ENCODE results near the gene GAL3ST2. TPM values are rescaled to one million over a fixed set of nuclear protein-coding genes. Genes with fewer than 3 reads are reported as not detected.

Gene GAL3ST2
- total RNA-seq, 1 donor from 2014 or later = not detected

DNA sequence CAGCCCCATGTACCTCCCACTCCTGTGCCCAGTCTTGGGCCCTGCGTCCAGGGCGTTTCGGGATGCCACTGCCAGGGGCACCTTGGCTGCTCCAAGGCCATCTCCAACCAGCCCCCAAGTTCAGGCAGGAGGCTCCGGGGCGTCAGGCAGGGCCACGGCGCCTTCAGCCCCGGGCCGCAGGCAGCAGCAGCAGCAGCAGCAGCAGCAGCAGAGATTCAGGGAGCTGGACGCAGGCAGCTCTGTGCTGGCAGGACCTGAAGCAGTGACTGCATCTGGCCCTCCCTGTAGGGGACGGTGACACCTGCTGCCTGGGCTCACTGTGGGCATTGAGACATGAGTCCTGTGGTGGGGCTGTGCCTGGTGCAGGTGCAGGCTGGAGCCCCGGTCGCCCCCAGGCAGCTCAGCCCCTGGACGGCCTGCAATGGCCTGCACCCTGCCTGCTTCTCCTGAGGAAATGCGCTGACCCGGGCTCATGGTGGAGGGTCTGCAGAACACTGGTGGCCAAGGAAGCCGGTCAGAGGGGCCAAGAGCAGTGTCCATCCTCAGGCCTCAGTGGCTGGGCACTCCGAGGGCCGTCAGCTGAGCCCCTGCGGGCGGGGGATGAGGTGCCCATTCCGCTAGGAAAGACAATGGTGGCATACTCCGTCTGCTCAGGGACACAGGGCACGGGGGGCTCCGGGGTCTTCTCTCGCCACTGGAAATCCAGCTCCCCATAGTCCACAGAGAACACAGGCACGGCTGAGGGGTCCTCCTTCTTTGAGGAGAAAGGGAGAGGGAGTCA is 74.1 kb downstream of the GAL3ST2 start:
- H3K27ac Mint-ChIP-seq (ENCODE audit: unreplicated experiment) = no peak overlapping the region

DNA sequence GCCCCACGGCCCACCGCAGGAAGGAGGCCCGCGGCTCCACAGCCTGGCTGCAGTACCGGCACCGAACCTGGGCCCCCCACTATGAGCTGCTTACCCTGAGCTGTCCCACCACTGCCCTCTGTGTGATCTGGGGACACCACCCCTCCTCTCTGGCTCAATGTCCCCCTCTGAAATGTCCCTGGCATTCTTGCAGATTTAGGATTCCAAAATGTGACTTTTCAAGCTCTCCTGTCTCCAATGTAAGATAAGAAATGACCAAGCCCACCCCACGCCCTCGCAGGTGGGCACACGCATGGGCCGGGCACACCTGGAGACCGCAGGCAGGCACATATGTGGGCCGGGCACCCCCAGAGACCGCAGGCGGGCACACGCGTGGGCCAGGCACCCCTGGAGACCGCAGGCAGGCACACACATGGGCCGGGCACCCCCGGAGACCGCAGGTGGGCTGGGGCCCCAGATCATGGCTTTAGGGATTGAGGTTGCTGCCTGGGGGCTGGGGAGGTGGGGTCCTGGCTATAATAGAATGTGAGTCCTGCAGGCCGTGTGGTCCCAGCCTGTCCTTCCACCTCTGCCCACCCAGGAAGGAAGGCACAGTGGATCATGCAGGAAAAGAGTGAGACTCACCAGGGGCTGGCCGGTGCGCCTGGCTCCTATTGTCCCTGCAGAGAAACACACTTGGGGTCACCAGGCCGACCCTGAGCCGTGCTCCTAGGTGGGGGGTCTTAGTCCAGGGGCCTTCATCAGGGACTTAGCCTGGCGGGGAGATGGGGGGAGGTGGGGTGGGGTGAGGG is 74.9 kb downstream of the GAL3ST2 start:
- TF ChIP-seq, protein P1, sequence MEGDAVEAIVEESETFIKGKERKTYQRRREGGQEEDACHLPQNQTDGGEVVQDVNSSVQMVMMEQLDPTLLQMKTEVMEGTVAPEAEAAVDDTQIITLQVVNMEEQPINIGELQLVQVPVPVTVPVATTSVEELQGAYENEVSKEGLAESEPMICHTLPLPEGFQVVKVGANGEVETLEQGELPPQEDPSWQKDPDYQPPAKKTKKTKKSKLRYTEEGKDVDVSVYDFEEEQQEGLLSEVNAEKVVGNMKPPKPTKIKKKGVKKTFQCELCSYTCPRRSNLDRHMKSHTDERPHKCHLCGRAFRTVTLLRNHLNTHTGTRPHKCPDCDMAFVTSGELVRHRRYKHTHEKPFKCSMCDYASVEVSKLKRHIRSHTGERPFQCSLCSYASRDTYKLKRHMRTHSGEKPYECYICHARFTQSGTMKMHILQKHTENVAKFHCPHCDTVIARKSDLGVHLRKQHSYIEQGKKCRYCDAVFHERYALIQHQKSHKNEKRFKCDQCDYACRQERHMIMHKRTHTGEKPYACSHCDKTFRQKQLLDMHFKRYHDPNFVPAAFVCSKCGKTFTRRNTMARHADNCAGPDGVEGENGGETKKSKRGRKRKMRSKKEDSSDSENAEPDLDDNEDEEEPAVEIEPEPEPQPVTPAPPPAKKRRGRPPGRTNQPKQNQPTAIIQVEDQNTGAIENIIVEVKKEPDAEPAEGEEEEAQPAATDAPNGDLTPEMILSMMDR (IDR thresholded peaks at IDR 0.05; ENCODE audit: insufficient read depth, low read depth, low read length) = no peak
- no peak for TF ChIP-seq EZH2 (IDR thresholded peaks at IDR 0.05; ENCODE audit: insufficient read depth, low read length)
- Histone ChIP-seq H4K20me1 (ENCODE audit: insufficient read depth, low read length) (no peaks in the 10 kb centered on the region), H2AFZ (ENCODE audit: low read depth, low read length) (no peak overlapping the region), H3K27me3 (ENCODE audit: insufficient read depth, low read length) (peaks cover 1% of the 10 kb centered on the region), H3K9me3 (ENCODE audit: insufficient read depth, low read depth, low read length) (no peaks in the 10 kb centered on the region), H3K4me2 (ENCODE audit: low read length) (no peak overlapping the region), H3K79me2 (ENCODE audit: insufficient read depth, low read length) (no peaks in the 10 kb centered on the region), H3K36me3 (ENCODE audit: insufficient read depth, low read length) (no peaks in the 10 kb centered on the region), H3K4me1 (ENCODE audit: insufficient read depth, low read length) (peaks cover 9% of the 10 kb centered on the region), H3K4me3 (ENCODE audit: insufficient read depth, low read depth, low read length) (no peak overlapping the region), H3K9ac (ENCODE audit: low read length) (no peak overlapping the region), H3K27ac (ENCODE audit: low read depth, low read length) (no peak overlapping the region)
- Mint-ChIP-seq H3K36me3 (ENCODE audit: low read depth, unreplicated experiment) (no peaks in the 10 kb centered on the region), H3K27ac (ENCODE audit: unreplicated experiment) (no peak overlapping the region), H3K27me3 (ENCODE audit: low read depth, unreplicated experiment) (peaks cover 15% of the 10 kb centered on the region), H3K4me1 (ENCODE audit: low read depth, unreplicated experiment) (no peaks in the 10 kb centered on the region), H3K4me3 (ENCODE audit: unreplicated experiment) (no peak overlapping the region), H3K9me3 (ENCODE audit: unreplicated experiment) (no peaks in the 10 kb centered on the region)
- no peak for DNase-seq (ENCODE audit: low read depth)
- FAIRE-seq = no peak

More for the DNA sequence above, 74.1 kb downstream of the GAL3ST2 start:
- FAIRE-seq = no peak
- Histone ChIP-seq H3K4me1 (ENCODE audit: insufficient read depth, low read length) (peaks cover 9% of the 10 kb centered on the region), H3K27ac (ENCODE audit: low read depth, low read length) (no peak overlapping the region), H2AFZ (ENCODE audit: low read depth, low read length) (no peak overlapping the region), H4K20me1 (ENCODE audit: insufficient read depth, low read length) (no peaks in the 10 kb centered on the region), H3K4me3 (ENCODE audit: insufficient read depth, low read depth, low read length) (no peak overlapping the region), H3K79me2 (ENCODE audit: insufficient read depth, low read length) (no peaks in the 10 kb centered on the region), H3K9ac (ENCODE audit: low read length) (no peak overlapping the region), H3K36me3 (ENCODE audit: insufficient read depth, low read length) (no peaks in the 10 kb centered on the region), H3K4me2 (ENCODE audit: low read length) (no peak overlapping the region), H3K9me3 (ENCODE audit: insufficient read depth, low read depth, low read length) (no peaks in the 10 kb centered on the region), H3K27me3 (ENCODE audit: insufficient read depth, low read length) (peaks cover 7% of the 10 kb centered on the region)
- DNase-seq (ENCODE audit: low read depth) = no peak
- no peaks in the 10 kb centered on the region for H3K4me1 Mint-ChIP-seq (ENCODE audit: low read depth, unreplicated experiment)
- TF ChIP-seq EZH2 (IDR thresholded peaks at IDR 0.05; ENCODE audit: insufficient read depth, low read length) = no peak
- TF ChIP-seq, protein P1 (IDR thresholded peaks at IDR 0.05; ENCODE audit: insufficient read depth, low read depth, low read length) = no peak
- H3K27me3 Mint-ChIP-seq (ENCODE audit: low read depth, unreplicated experiment) = peaks cover 19% of the 10 kb centered on the region
- H3K4me3 Mint-ChIP-seq (ENCODE audit: unreplicated experiment) = no peak overlapping the region
- peaks cover 2% of the 10 kb centered on the region for H3K36me3 Mint-ChIP-seq (ENCODE audit: low read depth, unreplicated experiment)
- H3K9me3 Mint-ChIP-seq (ENCODE audit: unreplicated experiment) = no peaks in the 10 kb centered on the region
